ENCODE results near the gene CEACAM20. TPM values are rescaled to one million over a fixed set of nuclear protein-coding genes. Genes with fewer than 3 reads are reported as not detected.

Gene CEACAM20
- polyA plus RNA-seq, 1 donor from 2014 or later = not detected

DNA sequence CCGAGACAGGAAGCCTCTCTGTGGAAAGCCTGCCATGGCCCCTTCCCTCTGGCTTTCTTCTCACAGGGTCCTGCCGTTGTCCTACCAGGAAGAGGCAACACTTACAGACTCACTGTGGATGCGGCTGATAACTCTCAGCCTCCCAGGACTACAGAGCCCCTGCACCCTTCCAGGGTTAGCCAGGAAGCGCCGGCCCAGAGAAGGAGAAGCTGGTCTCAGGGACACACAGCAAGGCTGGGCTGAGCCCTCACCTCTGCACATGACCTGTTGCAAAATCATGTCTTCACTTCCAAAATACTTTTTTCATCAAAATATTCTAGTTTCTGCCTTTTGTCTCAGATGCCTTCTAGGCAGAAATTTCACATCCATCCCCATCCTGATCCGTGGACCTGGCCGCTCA lies 1.9 kb downstream of the CEACAM20 start:
- Histone ChIP-seq H3K4me3 (ENCODE audit: low read length) (no peak overlapping the region), H3K79me2 (replicated peaks; ENCODE audit: insufficient read depth, low read length) (no peaks in the 10 kb centered on the region), H3K36me3 (ENCODE audit: insufficient read depth, low read length) (no peaks in the 10 kb centered on the region), H3K27ac (ENCODE audit: low read length) (no peak overlapping the region), H3K9me3 (ENCODE audit: low read length) (no peaks in the 10 kb centered on the region), H3K27me3 (ENCODE audit: insufficient read depth, low read depth, low read length) (no peaks in the 10 kb centered on the region), H3K9me2 (ENCODE audit: insufficient read depth, low read length) (no peaks in the 10 kb centered on the region), H3K4me2 (ENCODE audit: low read length) (no peak overlapping the region), H2AFZ (ENCODE audit: low read depth, low read length) (no peak overlapping the region), H3K9ac (ENCODE audit: low read length) (no peak overlapping the region), H4K20me1 (ENCODE audit: insufficient read depth) (no peaks in the 10 kb centered on the region), H3F3A (ENCODE audit: insufficient read depth, low read length, poor library complexity, severe bottlenecking) (no peaks in the 10 kb centered on the region)
- TF ChIP-seq TAF1 (IDR thresholded peaks at IDR 0.05; ENCODE audit: low read depth) (no peak), POLR2AphosphoS5 (IDR thresholded peaks at IDR 0.05) (no peak), SMC3 (conservative IDR thresholded peaks at IDR 0.05; ENCODE audit: poor library complexity) (no peak), RAD21 (conservative IDR thresholded peaks at IDR 0.05) (no peak), REST (IDR thresholded peaks at IDR 0.05; ENCODE audit: borderline replicate concordance) (no peak), MXI1 (conservative IDR thresholded peaks at IDR 0.05; ENCODE audit: poor library complexity, severe bottlenecking) (no peak), EZH2 (IDR thresholded peaks at IDR 0.05; ENCODE audit: borderline replicate concordance, insufficient read depth, low read length, poor library complexity, severe bottlenecking) (no peak), EP300 (conservative IDR thresholded peaks at IDR 0.05; ENCODE audit: poor library complexity, severe bottlenecking) (no peak)
- TF ChIP-seq, protein P1, sequence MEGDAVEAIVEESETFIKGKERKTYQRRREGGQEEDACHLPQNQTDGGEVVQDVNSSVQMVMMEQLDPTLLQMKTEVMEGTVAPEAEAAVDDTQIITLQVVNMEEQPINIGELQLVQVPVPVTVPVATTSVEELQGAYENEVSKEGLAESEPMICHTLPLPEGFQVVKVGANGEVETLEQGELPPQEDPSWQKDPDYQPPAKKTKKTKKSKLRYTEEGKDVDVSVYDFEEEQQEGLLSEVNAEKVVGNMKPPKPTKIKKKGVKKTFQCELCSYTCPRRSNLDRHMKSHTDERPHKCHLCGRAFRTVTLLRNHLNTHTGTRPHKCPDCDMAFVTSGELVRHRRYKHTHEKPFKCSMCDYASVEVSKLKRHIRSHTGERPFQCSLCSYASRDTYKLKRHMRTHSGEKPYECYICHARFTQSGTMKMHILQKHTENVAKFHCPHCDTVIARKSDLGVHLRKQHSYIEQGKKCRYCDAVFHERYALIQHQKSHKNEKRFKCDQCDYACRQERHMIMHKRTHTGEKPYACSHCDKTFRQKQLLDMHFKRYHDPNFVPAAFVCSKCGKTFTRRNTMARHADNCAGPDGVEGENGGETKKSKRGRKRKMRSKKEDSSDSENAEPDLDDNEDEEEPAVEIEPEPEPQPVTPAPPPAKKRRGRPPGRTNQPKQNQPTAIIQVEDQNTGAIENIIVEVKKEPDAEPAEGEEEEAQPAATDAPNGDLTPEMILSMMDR (IDR thresholded peaks at IDR 0.05; ENCODE audit: poor library complexity, severe bottlenecking) = no peak

DNA sequence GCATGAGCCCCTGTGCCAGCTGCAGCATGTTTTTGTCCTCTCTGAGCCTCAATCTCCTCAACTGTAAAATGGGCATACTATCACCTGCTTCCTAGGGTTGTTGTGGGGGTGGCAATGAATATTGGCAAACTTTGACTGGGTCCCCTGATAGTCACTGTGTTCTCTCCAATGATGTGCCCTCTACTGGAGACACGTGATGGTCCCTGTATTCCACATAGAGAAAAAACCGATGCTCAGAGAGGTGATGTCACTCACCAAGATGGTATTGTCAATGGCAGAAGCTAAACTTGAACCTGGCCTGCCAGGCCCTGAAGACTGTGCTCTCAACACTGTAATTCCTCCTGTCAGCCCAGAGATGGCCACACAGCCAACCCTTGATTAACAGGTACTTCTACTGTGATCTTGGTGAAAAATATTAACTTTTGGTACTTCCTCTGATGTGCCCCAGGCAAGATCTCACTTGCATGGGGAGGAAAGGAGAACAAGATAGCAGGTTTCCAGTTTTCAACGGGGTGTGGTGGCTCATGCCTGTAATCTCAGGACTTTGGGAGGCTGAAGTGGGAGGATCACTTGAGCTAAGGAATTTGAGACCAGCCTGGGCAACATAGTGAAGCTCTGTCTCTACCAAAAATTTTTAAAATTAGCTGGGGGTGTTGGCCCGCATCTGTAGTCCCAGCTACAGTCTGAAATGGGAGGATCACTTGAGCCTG lies 3.6 kb downstream of the CEACAM20 start:
- no peaks in the 10 kb centered on the region for H3K79me2 ChIP-seq (replicated peaks; ENCODE audit: insufficient read depth, low read length)
- H4K20me1 ChIP-seq (ENCODE audit: insufficient read depth) = no peaks in the 10 kb centered on the region
- H2AFZ ChIP-seq (ENCODE audit: low read depth, low read length) = no peak overlapping the region
- no peak overlapping the region for H3K27ac ChIP-seq (ENCODE audit: low read length)
- H3K4me2 ChIP-seq (ENCODE audit: low read length) = no peak overlapping the region
- no peaks in the 10 kb centered on the region for H3F3A ChIP-seq (ENCODE audit: insufficient read depth, low read length, poor library complexity, severe bottlenecking)
- H3K27me3 ChIP-seq (ENCODE audit: insufficient read depth, low read depth, low read length) = no peaks in the 10 kb centered on the region
- no peaks in the 10 kb centered on the region for H3K9me3 ChIP-seq (ENCODE audit: low read length)
- TF ChIP-seq EP300 (conservative IDR thresholded peaks at IDR 0.05; ENCODE audit: poor library complexity, severe bottlenecking) (no peak), REST (IDR thresholded peaks at IDR 0.05; ENCODE audit: borderline replicate concordance) (no peak), EZH2 (IDR thresholded peaks at IDR 0.05; ENCODE audit: borderline replicate concordance, insufficient read depth, low read length, poor library complexity, severe bottlenecking) (no peak), TAF1 (IDR thresholded peaks at IDR 0.05; ENCODE audit: low read depth) (no peak), POLR2AphosphoS5 (IDR thresholded peaks at IDR 0.05) (no peak), SMC3 (conservative IDR thresholded peaks at IDR 0.05; ENCODE audit: poor library complexity) (no peak), RAD21 (conservative IDR thresholded peaks at IDR 0.05) (no peak), MXI1 (conservative IDR thresholded peaks at IDR 0.05; ENCODE audit: poor library complexity, severe bottlenecking) (no peak)
- TF ChIP-seq, protein P1 (IDR thresholded peaks at IDR 0.05; ENCODE audit: poor library complexity, severe bottlenecking) = no peak
- no peaks in the 10 kb centered on the region for H3K36me3 ChIP-seq (ENCODE audit: insufficient read depth, low read length)
- H3K4me3 ChIP-seq (ENCODE audit: low read length) = no peak overlapping the region
- H3K9me2 ChIP-seq (ENCODE audit: insufficient read depth, low read length) = no peaks in the 10 kb centered on the region
- H3K9ac ChIP-seq (ENCODE audit: low read length) = no peak overlapping the region

Measured in neural cell (in vitro differentiated cells).